ENCODE measurements around the gene GFRA1. TPM values are rescaled to one million over a fixed set of nuclear protein-coding genes. Genes with fewer than 3 reads are reported as not detected.

GFRA1 gene
- total RNA-seq, 1 donor from 2014 or later, result 44.1 TPM

DNA sequence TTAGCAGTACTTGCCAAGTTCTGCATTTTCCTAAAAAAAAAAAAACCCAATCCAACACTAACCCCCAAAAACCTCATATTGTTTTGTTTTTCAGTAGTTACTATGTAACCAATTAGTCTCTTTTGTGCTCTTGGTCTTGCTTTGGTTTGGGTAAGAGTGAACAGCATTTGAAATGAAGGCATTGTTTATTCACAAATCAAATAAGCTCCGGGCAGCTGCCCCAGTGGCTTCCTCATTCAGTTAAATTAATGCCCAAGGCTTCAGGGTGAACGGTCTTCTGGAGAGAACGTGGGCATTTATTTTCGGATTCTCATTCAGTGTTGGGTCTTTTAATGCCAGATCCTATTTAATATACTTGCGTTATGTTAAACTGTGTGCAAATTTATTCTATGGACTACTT lies 108.7 kb downstream of the GFRA1 start:
- H3K36me3 Mint-ChIP-seq (ENCODE audit: unreplicated experiment), result peaks cover 2% of the 10 kb centered on the region
- no peak for DNase-seq (ENCODE audit: extremely low spot score, unreplicated experiment)
- H3K4me1 Mint-ChIP-seq (ENCODE audit: unreplicated experiment), result peaks cover 7% of the 10 kb centered on the region
- TF ChIP-seq, protein P1, sequence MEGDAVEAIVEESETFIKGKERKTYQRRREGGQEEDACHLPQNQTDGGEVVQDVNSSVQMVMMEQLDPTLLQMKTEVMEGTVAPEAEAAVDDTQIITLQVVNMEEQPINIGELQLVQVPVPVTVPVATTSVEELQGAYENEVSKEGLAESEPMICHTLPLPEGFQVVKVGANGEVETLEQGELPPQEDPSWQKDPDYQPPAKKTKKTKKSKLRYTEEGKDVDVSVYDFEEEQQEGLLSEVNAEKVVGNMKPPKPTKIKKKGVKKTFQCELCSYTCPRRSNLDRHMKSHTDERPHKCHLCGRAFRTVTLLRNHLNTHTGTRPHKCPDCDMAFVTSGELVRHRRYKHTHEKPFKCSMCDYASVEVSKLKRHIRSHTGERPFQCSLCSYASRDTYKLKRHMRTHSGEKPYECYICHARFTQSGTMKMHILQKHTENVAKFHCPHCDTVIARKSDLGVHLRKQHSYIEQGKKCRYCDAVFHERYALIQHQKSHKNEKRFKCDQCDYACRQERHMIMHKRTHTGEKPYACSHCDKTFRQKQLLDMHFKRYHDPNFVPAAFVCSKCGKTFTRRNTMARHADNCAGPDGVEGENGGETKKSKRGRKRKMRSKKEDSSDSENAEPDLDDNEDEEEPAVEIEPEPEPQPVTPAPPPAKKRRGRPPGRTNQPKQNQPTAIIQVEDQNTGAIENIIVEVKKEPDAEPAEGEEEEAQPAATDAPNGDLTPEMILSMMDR (IDR thresholded peaks at IDR 0.05), result no peak
- H3K9me3 Mint-ChIP-seq (ENCODE audit: unreplicated experiment), result peaks cover 4% of the 10 kb centered on the region
- no peaks in the 10 kb centered on the region for H3K27me3 Mint-ChIP-seq (ENCODE audit: unreplicated experiment)
- H3K27ac Mint-ChIP-seq (ENCODE audit: unreplicated experiment), result no peak overlapping the region
- H3K4me3 Mint-ChIP-seq (ENCODE audit: unreplicated experiment), result no peak overlapping the region

DNA sequence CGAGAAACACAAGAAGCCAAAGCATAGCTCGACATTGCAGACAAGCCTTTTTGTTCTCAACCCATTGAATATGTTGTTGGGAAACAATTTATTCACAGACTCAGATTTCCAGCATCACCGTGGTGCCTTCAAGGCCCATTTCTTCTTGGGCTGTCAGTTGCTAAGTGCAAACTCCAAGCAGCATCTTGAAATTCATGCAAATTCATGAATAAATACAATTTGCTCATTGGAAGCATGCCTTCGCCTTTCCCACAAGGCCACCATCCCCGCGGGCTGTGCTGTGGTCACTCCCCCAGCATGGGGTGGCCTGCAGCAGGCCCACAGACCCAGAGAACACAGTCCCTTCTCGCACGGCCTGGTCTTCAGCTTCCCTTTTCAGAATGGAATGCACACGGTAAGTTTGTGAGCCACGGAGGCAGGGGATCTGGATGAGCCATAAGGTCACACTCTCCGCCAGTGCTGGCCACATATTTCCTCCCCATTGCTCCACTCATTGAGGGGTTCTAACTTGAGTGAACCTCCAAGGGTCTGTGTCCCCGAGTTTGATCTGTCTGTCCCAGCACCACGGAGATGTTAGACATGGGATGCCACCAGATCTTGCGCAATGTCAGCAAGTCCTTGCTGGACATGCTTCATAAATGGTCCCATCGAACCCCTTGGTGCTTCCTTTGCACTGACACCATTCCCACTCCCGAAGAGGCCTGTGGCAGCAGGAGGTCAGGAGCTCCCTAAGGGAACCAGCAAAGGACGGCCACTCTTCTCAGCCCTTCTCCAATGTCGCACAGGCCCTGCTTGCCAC lies 109.5 kb downstream of the GFRA1 start:
- Mint-ChIP-seq H3K4me1 (ENCODE audit: unreplicated experiment) (peaks cover 7% of the 10 kb centered on the region), H3K36me3 (ENCODE audit: unreplicated experiment) (peaks cover 2% of the 10 kb centered on the region), H3K4me3 (ENCODE audit: unreplicated experiment) (no peak overlapping the region)

DNA sequence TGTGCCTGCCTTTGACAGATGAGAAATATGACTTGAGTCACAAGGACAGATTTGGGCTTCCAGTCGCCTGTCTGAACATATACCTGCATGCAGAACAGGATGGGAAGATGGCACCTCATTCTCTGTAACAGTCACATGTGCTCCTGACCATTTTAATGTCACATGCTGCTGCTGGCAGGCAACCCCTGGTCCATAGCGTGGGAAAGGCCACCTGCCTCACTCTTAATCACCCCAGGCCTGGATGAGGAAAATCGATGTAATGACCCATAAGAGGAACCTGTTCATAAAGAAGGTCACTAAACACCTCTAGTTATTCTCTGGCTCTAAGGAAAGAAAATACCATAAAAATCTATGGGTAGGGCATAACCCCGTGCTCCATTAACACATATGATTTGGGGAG lies 110.2 kb downstream of the GFRA1 start:
- Mint-ChIP-seq H3K9me3 (ENCODE audit: unreplicated experiment) (peaks cover 4% of the 10 kb centered on the region), H3K27ac (ENCODE audit: unreplicated experiment) (no peak overlapping the region), H3K27me3 (ENCODE audit: unreplicated experiment) (no peaks in the 10 kb centered on the region), H3K4me1 (ENCODE audit: unreplicated experiment) (peaks cover 7% of the 10 kb centered on the region), H3K36me3 (ENCODE audit: unreplicated experiment) (peaks cover 2% of the 10 kb centered on the region), H3K4me3 (ENCODE audit: unreplicated experiment) (no peak overlapping the region)
- no peak for DNase-seq (ENCODE audit: extremely low spot score, unreplicated experiment)
- TF ChIP-seq, protein P1 (IDR thresholded peaks at IDR 0.05), result no peak

More for the DNA sequence above, 109.5 kb downstream of the GFRA1 start:
- Mint-ChIP-seq H3K27me3 (ENCODE audit: unreplicated experiment) (no peaks in the 10 kb centered on the region), H3K27ac (ENCODE audit: unreplicated experiment) (no peak overlapping the region), H3K9me3 (ENCODE audit: unreplicated experiment) (peaks cover 4% of the 10 kb centered on the region)
- TF ChIP-seq, protein P1 (IDR thresholded peaks at IDR 0.05), result no peak
- DNase-seq (ENCODE audit: extremely low spot score, unreplicated experiment), result no peak

DNA sequence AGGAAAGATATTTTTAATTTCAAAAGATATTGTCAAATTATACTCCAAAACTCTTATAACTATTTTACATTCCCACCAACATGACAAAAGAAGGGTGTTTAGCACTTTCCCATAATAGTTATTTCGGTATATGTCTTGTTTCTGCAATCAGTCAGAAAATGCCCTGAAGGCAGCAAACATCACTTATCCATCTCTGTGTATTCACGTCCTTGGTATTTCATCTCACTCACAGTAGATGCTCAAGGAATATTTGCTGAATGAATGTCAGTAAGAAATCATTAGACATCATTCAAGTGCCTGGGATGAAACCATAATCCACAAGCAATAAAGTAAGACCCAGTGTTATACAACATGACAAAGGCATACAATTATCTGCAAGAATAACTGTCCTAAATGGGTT lies 112.7 kb downstream of the GFRA1 start:
- DNase-seq (ENCODE audit: extremely low spot score, unreplicated experiment), result no peak
- TF ChIP-seq, protein P1 (IDR thresholded peaks at IDR 0.05), result no peak
- H3K4me3 Mint-ChIP-seq (ENCODE audit: unreplicated experiment), result no peak overlapping the region
- H3K27me3 Mint-ChIP-seq (ENCODE audit: unreplicated experiment), result no peaks in the 10 kb centered on the region
- peaks cover 4% of the 10 kb centered on the region for H3K9me3 Mint-ChIP-seq (ENCODE audit: unreplicated experiment)
- no peak overlapping the region for H3K27ac Mint-ChIP-seq (ENCODE audit: unreplicated experiment)
- no peaks in the 10 kb centered on the region for H3K36me3 Mint-ChIP-seq (ENCODE audit: unreplicated experiment)
- peaks cover 7% of the 10 kb centered on the region for H3K4me1 Mint-ChIP-seq (ENCODE audit: unreplicated experiment)

DNA sequence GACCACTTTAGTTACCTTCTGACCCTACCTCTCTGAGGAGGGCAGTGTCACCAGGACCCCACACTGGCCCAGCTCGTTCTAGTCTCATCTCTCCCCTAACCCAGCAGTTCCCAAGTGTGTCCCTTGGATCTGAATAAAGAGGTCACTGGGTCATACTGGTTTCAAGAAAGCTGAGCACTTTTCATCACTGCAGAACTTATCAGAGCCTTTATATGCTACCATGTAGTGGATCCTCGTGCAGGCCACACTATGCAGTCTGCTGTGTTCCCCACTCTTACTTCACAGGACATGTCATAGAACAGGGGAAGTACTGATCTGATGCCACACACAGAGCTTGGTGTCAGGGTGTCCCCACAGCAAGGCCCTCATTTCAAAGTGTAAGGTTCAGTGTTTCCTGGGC lies 113.8 kb downstream of the GFRA1 start:
- TF ChIP-seq, protein P1 (IDR thresholded peaks at IDR 0.05), result no peak
- no peaks in the 10 kb centered on the region for H3K36me3 Mint-ChIP-seq (ENCODE audit: unreplicated experiment)
- no peaks in the 10 kb centered on the region for H3K27me3 Mint-ChIP-seq (ENCODE audit: unreplicated experiment)
- H3K4me3 Mint-ChIP-seq (ENCODE audit: unreplicated experiment), result no peak overlapping the region
- no peak for DNase-seq (ENCODE audit: extremely low spot score, unreplicated experiment)
- H3K4me1 Mint-ChIP-seq (ENCODE audit: unreplicated experiment), result peaks cover 7% of the 10 kb centered on the region
- no peak overlapping the region for H3K27ac Mint-ChIP-seq (ENCODE audit: unreplicated experiment)
- H3K9me3 Mint-ChIP-seq (ENCODE audit: unreplicated experiment), result peaks cover 4% of the 10 kb centered on the region

Data from osteocyte (in vitro differentiated cells).